Measurements from ENCODE around the gene KCTD19.

The KCTD19 gene

DNA sequence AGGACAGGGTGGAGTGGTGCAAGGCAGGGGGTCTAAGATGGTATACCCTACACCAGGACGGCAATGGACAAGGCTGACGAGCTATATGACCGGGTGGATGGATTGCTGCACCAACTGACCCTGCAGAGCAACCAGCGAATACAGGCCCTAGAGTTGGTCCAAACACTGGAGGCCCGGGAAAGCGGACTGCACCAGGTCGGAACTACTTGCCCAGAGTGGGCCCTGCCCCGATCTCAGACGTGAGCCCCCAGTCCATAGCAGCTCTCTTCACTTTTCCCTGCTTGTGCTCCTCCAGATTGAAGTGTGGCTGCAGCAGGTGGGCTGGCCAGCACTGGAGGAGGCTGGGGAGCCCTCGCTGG, 44.1 kb downstream of the KCTD19 start:
- Histone ChIP-seq H3K36me3 (ENCODE audit: control insufficient read depth, low read length) (0 out of 2 replicates have a peak, but pooled peaks cover 4% of the 10 kb centered on the region), H3F3A (ENCODE audit: control insufficient read depth, insufficient read depth) (no peaks in the 10 kb centered on the region), H3K4me1 (ENCODE audit: control insufficient read depth, low read length) (peaks cover 13% of the 10 kb centered on the region), H3K27me3 (ENCODE audit: control insufficient read depth, low read length) (no peaks in the 10 kb centered on the region), H3K4me2 (ENCODE audit: low read length) (no peak overlapping the region), H3K9me3 (ENCODE audit: control insufficient read depth, insufficient read depth, low read length) (no peaks in the 10 kb centered on the region), H3K4me3 (ENCODE audit: low read length) (no peak overlapping the region), H4K20me1 (ENCODE audit: control insufficient read depth, insufficient read depth, low read depth, low read length) (no peaks in the 10 kb centered on the region), H3K9me2 (replicated peaks; ENCODE audit: control insufficient read depth, low read length) (no peaks in the 10 kb centered on the region), H3K27ac (ENCODE audit: low read depth, low read length) (no peak overlapping the region), H3K79me2 (ENCODE audit: control insufficient read depth, low read length) (peaks cover 13% of the 10 kb centered on the region)
- no peak for TF ChIP-seq EZH2phosphoT487 (IDR thresholded peaks at IDR 0.05; ENCODE audit: borderline replicate concordance, low read length)
- TF ChIP-seq, protein P1, sequence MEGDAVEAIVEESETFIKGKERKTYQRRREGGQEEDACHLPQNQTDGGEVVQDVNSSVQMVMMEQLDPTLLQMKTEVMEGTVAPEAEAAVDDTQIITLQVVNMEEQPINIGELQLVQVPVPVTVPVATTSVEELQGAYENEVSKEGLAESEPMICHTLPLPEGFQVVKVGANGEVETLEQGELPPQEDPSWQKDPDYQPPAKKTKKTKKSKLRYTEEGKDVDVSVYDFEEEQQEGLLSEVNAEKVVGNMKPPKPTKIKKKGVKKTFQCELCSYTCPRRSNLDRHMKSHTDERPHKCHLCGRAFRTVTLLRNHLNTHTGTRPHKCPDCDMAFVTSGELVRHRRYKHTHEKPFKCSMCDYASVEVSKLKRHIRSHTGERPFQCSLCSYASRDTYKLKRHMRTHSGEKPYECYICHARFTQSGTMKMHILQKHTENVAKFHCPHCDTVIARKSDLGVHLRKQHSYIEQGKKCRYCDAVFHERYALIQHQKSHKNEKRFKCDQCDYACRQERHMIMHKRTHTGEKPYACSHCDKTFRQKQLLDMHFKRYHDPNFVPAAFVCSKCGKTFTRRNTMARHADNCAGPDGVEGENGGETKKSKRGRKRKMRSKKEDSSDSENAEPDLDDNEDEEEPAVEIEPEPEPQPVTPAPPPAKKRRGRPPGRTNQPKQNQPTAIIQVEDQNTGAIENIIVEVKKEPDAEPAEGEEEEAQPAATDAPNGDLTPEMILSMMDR (IDR thresholded peaks at IDR 0.05; ENCODE audit: low read depth, low read length, poor library complexity, severe bottlenecking): no peak

DNA sequence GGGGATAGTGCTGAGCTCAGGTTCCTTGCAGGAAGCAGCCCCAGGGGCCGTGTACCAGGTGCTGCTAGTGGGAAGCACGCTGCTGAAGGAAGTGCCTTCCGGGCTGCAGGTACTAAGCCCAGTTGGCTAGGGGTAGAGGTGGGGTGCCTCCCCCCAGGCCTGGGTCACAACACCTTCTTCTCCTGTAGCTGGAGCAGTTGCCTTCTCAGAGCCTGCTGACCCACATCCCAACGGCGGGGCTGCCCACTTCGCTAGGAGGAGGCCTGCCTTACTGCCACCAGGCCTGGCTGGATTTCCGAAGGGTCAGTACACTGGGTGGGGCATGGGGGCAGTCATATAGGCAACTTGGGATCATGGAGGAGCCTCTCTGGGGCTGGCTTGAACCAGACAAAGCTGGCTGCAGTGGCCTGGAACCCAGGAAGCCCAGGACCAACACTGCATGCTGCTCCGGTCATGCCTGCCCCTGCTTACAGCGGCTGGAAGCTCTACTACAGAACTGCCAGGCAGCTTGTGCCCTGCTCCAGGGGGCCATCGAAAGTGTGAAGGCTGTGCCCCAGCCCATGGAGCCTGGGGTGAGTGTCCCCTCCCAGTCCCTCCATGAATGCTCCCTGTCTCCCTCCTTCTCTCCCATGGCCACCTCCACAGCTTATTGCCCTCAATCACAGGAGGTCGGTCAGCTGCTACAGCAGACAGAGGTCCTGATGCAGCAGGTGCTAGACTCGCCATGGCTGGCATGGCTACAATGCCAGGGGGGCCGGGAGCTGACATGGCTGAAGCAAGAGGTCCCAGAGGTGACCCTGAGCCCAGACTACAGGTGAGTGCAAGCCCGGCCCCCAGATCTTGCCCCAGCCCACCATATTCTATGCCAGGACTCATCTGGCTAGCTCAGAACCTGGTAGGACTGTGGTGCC, 44.8 kb downstream of the KCTD19 start:
- Histone ChIP-seq H3K4me3 (ENCODE audit: low read length) (no peak overlapping the region), H4K20me1 (ENCODE audit: control insufficient read depth, insufficient read depth, low read depth, low read length) (no peaks in the 10 kb centered on the region), H3F3A (ENCODE audit: control insufficient read depth, insufficient read depth) (no peaks in the 10 kb centered on the region), H3K27ac (ENCODE audit: low read depth, low read length) (no peak overlapping the region), H3K79me2 (ENCODE audit: control insufficient read depth, low read length) (peaks cover 13% of the 10 kb centered on the region), H3K36me3 (ENCODE audit: control insufficient read depth, low read length) (peaks cover 9% of the 10 kb centered on the region; the same call in 1 of the 2 replicates), H3K4me2 (ENCODE audit: low read length) (no peak overlapping the region), H3K4me1 (ENCODE audit: control insufficient read depth, low read length) (peaks cover 13% of the 10 kb centered on the region), H3K9me2 (replicated peaks; ENCODE audit: control insufficient read depth, low read length) (no peaks in the 10 kb centered on the region), H3K27me3 (ENCODE audit: control insufficient read depth, low read length) (no peaks in the 10 kb centered on the region), H3K9me3 (ENCODE audit: control insufficient read depth, insufficient read depth, low read length) (no peaks in the 10 kb centered on the region)
- TF ChIP-seq, protein P1 (IDR thresholded peaks at IDR 0.05; ENCODE audit: low read depth, low read length, poor library complexity, severe bottlenecking): no peak
- no peak for TF ChIP-seq EZH2phosphoT487 (IDR thresholded peaks at IDR 0.05; ENCODE audit: borderline replicate concordance, low read length)

DNA sequence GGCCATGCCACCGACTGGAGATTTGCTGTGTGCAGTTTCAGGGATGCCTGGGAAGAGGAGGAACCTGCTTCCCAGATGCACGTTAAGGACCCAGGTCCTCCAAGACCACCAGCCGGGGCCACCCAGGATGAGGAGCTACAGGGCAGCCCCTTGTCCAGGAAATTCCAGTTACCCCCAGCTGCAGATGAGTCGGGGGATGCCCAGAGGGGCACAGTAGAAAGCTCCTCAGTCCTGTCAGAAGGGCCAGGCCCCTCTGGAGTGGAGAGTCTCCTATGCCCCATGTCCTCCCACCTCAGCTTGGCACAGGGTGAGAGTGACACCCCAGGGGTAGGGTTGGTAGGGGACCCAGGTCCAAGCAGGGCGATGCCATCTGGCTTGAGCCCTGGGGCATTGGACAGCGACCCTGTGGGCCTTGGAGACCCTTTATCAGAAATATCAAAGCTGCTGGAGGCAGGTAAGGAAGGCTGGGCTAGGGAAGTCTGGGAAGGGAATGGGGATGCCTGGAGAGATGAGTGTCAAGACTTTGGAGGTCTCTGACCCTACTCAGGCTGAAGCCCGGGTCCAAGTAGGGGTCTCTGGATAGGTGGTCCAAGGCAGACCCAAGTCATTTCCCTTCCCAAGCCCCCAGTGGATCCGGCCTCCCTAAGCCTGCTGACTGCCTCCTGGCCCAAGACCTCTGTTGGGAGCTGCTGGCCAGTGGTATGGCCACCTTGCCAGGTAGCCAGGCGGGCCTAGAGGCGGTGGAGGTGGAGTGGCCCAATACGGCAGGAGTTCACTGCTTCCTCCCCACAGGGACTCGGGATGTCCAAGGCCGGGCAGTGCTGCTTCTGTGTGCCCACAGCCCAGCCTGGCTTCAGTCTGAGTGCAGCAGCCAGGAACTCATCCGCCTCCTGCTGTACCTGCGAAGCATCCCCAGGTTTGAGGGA, 46.2 kb downstream of the KCTD19 start:
- no peaks in the 10 kb centered on the region for H3K9me2 ChIP-seq (replicated peaks; ENCODE audit: control insufficient read depth, low read length)
- H3K27ac ChIP-seq (ENCODE audit: low read depth, low read length): no peak overlapping the region
- H3K9me3 ChIP-seq (ENCODE audit: control insufficient read depth, insufficient read depth, low read length): no peaks in the 10 kb centered on the region
- no peak overlapping the region for H3K4me3 ChIP-seq (ENCODE audit: low read length)
- no peak overlapping the region for H3K4me2 ChIP-seq (ENCODE audit: low read length)
- peaks cover 13% of the 10 kb centered on the region for H3K4me1 ChIP-seq (ENCODE audit: control insufficient read depth, low read length)
- TF ChIP-seq EZH2phosphoT487 (IDR thresholded peaks at IDR 0.05; ENCODE audit: borderline replicate concordance, low read length): no peak
- TF ChIP-seq, protein P1 (IDR thresholded peaks at IDR 0.05; ENCODE audit: low read depth, low read length, poor library complexity, severe bottlenecking): no peak
- H3K36me3 ChIP-seq (ENCODE audit: control insufficient read depth, low read length): peaks cover 12% of the 10 kb centered on the region
- H3K79me2 ChIP-seq (ENCODE audit: control insufficient read depth, low read length): peaks cover 13% of the 10 kb centered on the region
- no peaks in the 10 kb centered on the region for H4K20me1 ChIP-seq (ENCODE audit: control insufficient read depth, insufficient read depth, low read depth, low read length)
- H3K27me3 ChIP-seq (ENCODE audit: control insufficient read depth, low read length): no peaks in the 10 kb centered on the region
- no peaks in the 10 kb centered on the region for H3F3A ChIP-seq (ENCODE audit: control insufficient read depth, insufficient read depth)
